HepG2 (cell line): ENCODE measurements around the gene H3-3A. TPM values are rescaled to one million over a fixed set of nuclear protein-coding genes. Genes with fewer than 3 reads are reported as not detected.

Source experiments
- ATAC-seq: fragments of 200-7000 bp; cut with Tn5 transposase; 3 replicates; pipeline ENCODE4 v1.9.1; 2020; ENCODE audit warnings: mild to moderate bottlenecking, moderate library complexity
- BruUV-seq: library from RNA; stranded (reverse); fragments of 400-500 nt; replicated peaks from 2 replicates; lab custom pipeline; 2021; lab: Mats Ljungman, UMichigan
- CTCF ChIA-PET: fragments of 300-600 bp; formaldehyde crosslinking; extraction: SDS; loops from one replicate; lab custom pipeline; 2021; ENCODE audit warnings: low total read pairs, inconsistent platforms, low intra/inter-chr PET ratio; lab: Yijun Ruan, JAX
- POLR2A ChIA-PET: fragments of 350-600 bp; sonication (Branson Sonifier 250); formaldehyde crosslinking; loops from one replicate; lab custom pipeline; 2020; ENCODE audit warnings: antibody characterized with exemption, inconsistent platforms; lab: Yijun Ruan, JAX
- DNase-seq: peaks from one replicate; pipeline ENCODE4 v3.0.0-alpha.2; 2015; ENCODE audit warnings: low spot score
- FAIRE-seq: peaks from 3 replicates; lab custom pipeline; 2011; peaks lifted over from hg19 to GRCh38; lab: Jason Lieb, UNC
- H2AFZ ChIP-seq: one replicate; pipeline ENCODE4 v1.6.1; 2011; ENCODE audit warnings: low read length, inconsistent platforms
- H3K27ac ChIP-seq: fragments of 300-600 bp; 3 replicates; pipeline ENCODE4 v1.8.0; 2011; ENCODE audit warnings: mixed run types, mild to moderate bottlenecking, mixed read lengths, low read length, inconsistent platforms; ENCODE audit not compliant: insufficient read depth; ENCODE audit errors: extremely low read length
- H3K27me3 ChIP-seq, 2 experiments: fragments of 200-600 bp in 1 of 2; 2 replicates in 1 of 2; 3 replicates in 1 of 2; pipeline versions ENCODE4 v1.6.0 to v1.8.0; 2011; ENCODE audit warnings: low read length in 2 of 2, mild to moderate bottlenecking in 2 of 2, moderate library complexity in 2 of 2, inconsistent platforms in 1 of 2; ENCODE audit not compliant: insufficient read depth in 2 of 2, control insufficient read depth in 1 of 2
- H3K36me3 ChIP-seq, 2 experiments: fragments of 200-600 bp in 1 of 2; replicated peaks in 1 of 2; 2 replicates in 1 of 2; 3 replicates in 1 of 2; pipeline versions ENCODE4 v1.5.1 to v1.8.0; 2011; ENCODE audit warnings: low read length in 2 of 2, inconsistent platforms in 1 of 2; ENCODE audit not compliant: insufficient read depth in 2 of 2, control insufficient read depth in 1 of 2
- H3K4me1 ChIP-seq: 2 replicates; pipeline ENCODE4 v1.5.1; 2012; ENCODE audit warnings: low read length, inconsistent platforms; ENCODE audit not compliant: insufficient read depth
- H3K4me2 ChIP-seq: 2 replicates; pipeline ENCODE4 v1.6.0; 2011; ENCODE audit warnings: low read depth, low read length, inconsistent platforms
- H3K4me3 ChIP-seq, 3 experiments: fragments of 200-600 bp in 1 of 3; sonication (generic), shearing (Covaris generic) in 1 of 3; replicated peaks in 1 of 3; 2 replicates each; pipeline ENCODE4 v1.5.1; 2011 to 2016; ENCODE audit warnings: low read length in 3 of 3, inconsistent platforms in 2 of 3, low read depth in 2 of 3, mild to moderate bottlenecking in 2 of 3, control low read depth in 1 of 3, mixed read lengths in 1 of 3; ENCODE audit not compliant: insufficient read depth in 1 of 3
- H3K79me2 ChIP-seq: one replicate; pipeline ENCODE4 v1.6.1; 2011; ENCODE audit warnings: low read length, inconsistent platforms; ENCODE audit not compliant: insufficient read depth
- H3K9ac ChIP-seq: 2 replicates; pipeline ENCODE4 v1.6.0; 2011; ENCODE audit warnings: mild to moderate bottlenecking, low read depth, low read length, inconsistent platforms; ENCODE audit not compliant: insufficient read depth
- H3K9me3 ChIP-seq: 2 replicates; pipeline ENCODE4 v1.5.1; 2012; ENCODE audit warnings: mild to moderate bottlenecking, low read length
- H4K20me1 ChIP-seq: 2 replicates; pipeline ENCODE4 v1.6.0; 2011; ENCODE audit warnings: inconsistent platforms, mild to moderate bottlenecking, low read length, moderate library complexity; ENCODE audit not compliant: insufficient read depth
- ATRX ChIP-seq: sonication (generic); formaldehyde crosslinking; IDR thresholded peaks from 2 replicates; pipeline ENCODE4 v1.4.0; 2020; ENCODE audit warnings: missing genetic modification reagents, borderline replicate concordance
- CBX5 ChIP-seq: sonication (generic); formaldehyde crosslinking; IDR thresholded peaks from 2 replicates; pipeline ENCODE4 v1.4.0; 2020; ENCODE audit warnings: missing genetic modification reagents, borderline replicate concordance
- DR1 ChIP-seq: sonication (generic); formaldehyde crosslinking; IDR thresholded peaks from 2 replicates; pipeline ENCODE4 v1.8.0; 2021; ENCODE audit warnings: mild to moderate bottlenecking, missing genetic modification reagents, inconsistent platforms
- IKZF1 ChIP-seq: fragments of 450-650 bp; IDR thresholded peaks from 2 replicates; pipeline ENCODE4 v1.7.1; 2016
- PRDM4 ChIP-seq: sonication (generic); formaldehyde crosslinking; IDR thresholded peaks from 2 replicates; pipeline ENCODE4 v1.9.0; 2021; ENCODE audit warnings: missing genetic modification reagents, borderline replicate concordance
- SNAPC2 ChIP-seq: sonication (generic); formaldehyde crosslinking; IDR thresholded peaks from 2 replicates; pipeline ENCODE4 v1.8.1; 2022; ENCODE audit warnings: mild to moderate bottlenecking, missing genetic modification reagents
- SRSF4 ChIP-seq: fragments of 200-400 bp; formaldehyde crosslinking; IDR thresholded peaks from one replicate; pipeline ENCODE4 v1.6.1; 2018; ENCODE audit warnings: mild to moderate bottlenecking, low read depth, low read length, moderate library complexity; ENCODE audit not compliant: poor library complexity, severe bottlenecking
- ZNF343 ChIP-seq: sonication (generic); formaldehyde crosslinking; IDR thresholded peaks from 2 replicates; pipeline ENCODE4 v1.4.0; 2020; ENCODE audit warnings: mild to moderate bottlenecking, missing genetic modification reagents
- ZNF841 ChIP-seq: sonication (generic); formaldehyde crosslinking; IDR thresholded peaks from 2 replicates; pipeline ENCODE4 v1.8.1; 2023; ENCODE audit warnings: missing genetic modification reagents, borderline replicate concordance
- ZSCAN12 ChIP-seq: sonication (generic); formaldehyde crosslinking; IDR thresholded peaks from 2 replicates; pipeline ENCODE4 v1.9.0; 2021; ENCODE audit warnings: mild to moderate bottlenecking, missing genetic modification reagents
- WGBS: methylation state at CpG from one replicate; pipeline ENCODE4 v1.1.6; 2017; ENCODE audit warnings: low lambda C conversion rate; 5-methylcytosine and 5-hydroxymethylcytosine counted together
- in situ Hi-C: cut with HindIII; loops from 2 replicates; pipeline ENCODE4 v1.10.0; 2017; ENCODE audit warnings: low pct_unique_long_range_greater_than_20kb; ENCODE audit not compliant: extremely low pct_ligation_motif_present
- intact Hi-C: fragments of 100-400 bp; cut with micrococcal nuclease; formaldehyde crosslinking; loops from one replicate; pipeline ENCODE4 v1.10.0; 2022; ENCODE audit not compliant: unreplicated experiment
- polyA plus RNA-seq, 8 experiments: library from polyadenylated mRNA; depleted of rRNA in 3 of 8; stranded (reverse) in 7 of 8; unstranded in 1 of 8; fragments of >200 nt; fragmentation: Illumina TruSeq in 4 of 8; extraction: Trizol in 4 of 8; gene quantifications; 2 replicates each; pipeline versions ENCODE4 v1.2.1 to v1.2.3, GENCODE V29; 2011 to 2016; ENCODE audit warnings: low read depth in 4 of 8, missing spikeins in 1 of 8, mixed read lengths in 1 of 8; ENCODE audit not compliant: insufficient read depth in 1 of 8
- total RNA-seq, 5 experiments: library from RNA; depleted of rRNA; stranded (reverse); fragments of >200 nt; fragmentation: Illumina TruSeq; extraction: Trizol; gene quantifications; 2 replicates each; pipeline ENCODE4 v1.2.3, GENCODE V29; 2016; ENCODE audit warnings: low read depth in 1 of 5

Gene H3-3A
- total and polyA plus RNA-seq, 2 of the 13 experiments (the other 11 are each of a cell fraction or from before 2014, with no cell fraction given) = 221 to 320 TPM

DNA sequence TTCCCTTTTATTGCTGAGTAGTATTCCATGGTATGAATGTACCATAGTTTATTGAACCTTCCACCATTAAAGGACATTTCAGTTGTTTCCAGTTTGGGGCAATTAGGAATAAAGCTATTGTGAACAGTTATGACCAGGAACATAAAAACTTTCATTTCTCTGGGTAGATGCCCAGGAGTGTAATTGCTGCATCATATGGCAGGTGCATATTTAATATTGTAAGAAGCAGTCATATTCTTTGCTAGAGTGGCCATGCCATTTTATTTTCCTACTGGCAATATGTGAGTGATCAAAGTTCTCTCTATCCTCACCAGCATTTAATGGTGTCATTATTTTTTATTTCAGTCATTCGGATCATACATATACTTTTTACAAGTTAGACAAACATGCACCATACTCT is 23.9 kb upstream of the H3-3A start:
- TF ChIP-seq ZNF343 = no peak
- no peak for TF ChIP-seq PRDM4 (CRISPR knock-in tag)
- no peak for TF ChIP-seq ZSCAN12 (CRISPR knock-in tag)
- WGBS = 97% methylated on average over 1 of the region's 1 CpG
- Histone ChIP-seq H3K27me3 (peaks cover 0 to 2% of the 10 kb centered on the region in 2 experiments; a peak in 1 of 5 replicates), H4K20me1 (no peaks in the 10 kb centered on the region), H3K4me3 (no peak overlapping the region), H3K9me3 (no peaks in the 10 kb centered on the region), H3K79me2 (no peaks in the 10 kb centered on the region), H3K27ac (no peak overlapping the region), H2AFZ (no peak overlapping the region), H3K4me2 (no peak overlapping the region), H3K4me1 (no peaks in the 10 kb centered on the region), H3K36me3 (no peaks in the 10 kb centered on the region), H3K9ac (no peak overlapping the region)
- no peak for FAIRE-seq
- intact Hi-C loops (no loop called here), in situ Hi-C loops (no loop called here)
- no peak for ATAC-seq
- no TSS peak for BruUV-seq
- CTCF ChIA-PET = no interaction called here
- POLR2A ChIA-PET = no interaction called here
- DNase-seq = no peak

DNA sequence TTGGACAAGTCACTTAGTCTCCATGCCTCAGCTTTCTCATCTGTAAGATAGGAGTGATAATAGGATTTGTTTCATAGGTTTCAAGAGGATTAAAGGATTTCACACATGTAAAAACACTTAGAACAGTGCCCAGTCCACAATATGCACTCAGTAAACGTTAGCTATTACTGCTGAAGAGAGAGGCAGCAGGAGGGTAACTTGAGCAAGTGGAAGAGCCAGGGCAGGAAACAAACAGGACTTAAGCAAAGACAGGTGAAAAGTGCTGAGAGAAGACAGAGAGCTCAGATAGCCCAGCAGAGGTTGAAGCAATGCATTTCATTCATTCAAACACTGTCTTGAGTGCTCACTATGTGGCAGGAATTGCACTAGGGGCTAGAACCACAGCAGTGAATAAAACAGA is 21.1 kb upstream of the H3-3A start:
- no peak for TF ChIP-seq SRSF4
- no peak for TF ChIP-seq CBX5
- no peak for TF ChIP-seq IKZF1
- no peak for TF ChIP-seq ATRX
- TF ChIP-seq SNAPC2 = no peak
- no peak for TF ChIP-seq DR1 (CRISPR knock-in tag)
- TF ChIP-seq ZNF841 (CRISPR knock-in tag) = no peak
- no peak overlapping the region for H3K9ac ChIP-seq
- ATAC-seq (no peak), FAIRE-seq (no peak), DNase-seq (no peak)
- H3K4me1 ChIP-seq = peaks cover 9% of the 10 kb centered on the region
- no peaks in the 10 kb centered on the region for H3K36me3 ChIP-seq
- no peak overlapping the region for H3K4me3 ChIP-seq
- no peak overlapping the region for H2AFZ ChIP-seq
- 3% methylated on average over 1 of the region's 1 CpG for whole genome bisulfite sequencing
- no peak overlapping the region for H3K27ac ChIP-seq
- no peaks in the 10 kb centered on the region for H3K27me3 ChIP-seq
- in situ Hi-C loops (no loop called here), intact Hi-C loops (no loop called here)
- no peaks in the 10 kb centered on the region for H3K79me2 ChIP-seq
- H3K4me2 ChIP-seq = no peak overlapping the region
- ChIA-PET CTCF (no interaction called here), POLR2A (interaction anchor here (0.8 kb wide), 1 partner anchor 42 kb away, joined by 3 read pairs; the partner anchor contains the start of gene SDE2)
- BruUV-seq = no TSS peak
- no peaks in the 10 kb centered on the region for H4K20me1 ChIP-seq
- H3K9me3 ChIP-seq = no peaks in the 10 kb centered on the region
